ENCODE data around the gene CNOT6. TPM values are rescaled to one million over a fixed set of nuclear protein-coding genes. Genes with fewer than 3 reads are reported as not detected.

The CNOT6 gene
- total RNA-seq, 4 donors from 2014 or later: 14.0 to 21.0 (median 17.2) TPM

GRCh38 chr5:180555168-180555921, 61.2 kb downstream of the CNOT6 start:
- Histone ChIP-seq H3K27me3 (no peaks in the 10 kb centered on the region), H3K4me3 (replicated peaks in 1 of 3) (no peak overlapping the region), H3K36me3 (peaks cover 3 to 6% of the 10 kb centered on the region in 2 donors), H3K4me1 (no peaks in the 10 kb centered on the region), H3K9me3 (no peaks in the 10 kb centered on the region), H3K27ac (no peak overlapping the region)
- 92% methylated on average over 7 of the region's 7 CpGs for WGBS, 2 donors
- DNase-seq: no peak
- TF ChIP-seq POLR2A (IDR thresholded peaks at IDR 0.05) (no peak), CTCF (IDR thresholded peaks at IDR 0.05) (no peak)
- intact Hi-C loops (cut with DNase I): no loop called here

- Histone ChIP-seq H3K27me3 (no peaks in the 10 kb centered on the region), H3K36me3 (no peaks in the 10 kb centered on the region), H3K4me3 (replicated peaks in 1 of 3) (no peak overlapping the region), H3K27ac (no peak overlapping the region), H3K4me1 (no peaks in the 10 kb centered on the region), H3K9me3 (no peaks in the 10 kb centered on the region)
- 98% methylated on average over 2 of the region's 2 CpGs for WGBS, 2 donors
- TF ChIP-seq POLR2A (IDR thresholded peaks at IDR 0.05): no peak
- no peak for TF ChIP-seq CTCF (IDR thresholded peaks at IDR 0.05)
- intact Hi-C loops (cut with DNase I): no loop called here
- no peak for DNase-seq
Measured at GRCh38 chr5:180557217-180557809, 63.1 kb downstream of the CNOT6 start.

- Histone ChIP-seq H3K9me3 (no peaks in the 10 kb centered on the region), H3K4me1 (no peaks in the 10 kb centered on the region), H3K36me3 (no peaks in the 10 kb centered on the region), H3K27ac (no peak overlapping the region), H3K27me3 (no peaks in the 10 kb centered on the region), H3K4me3 (replicated peaks in 1 of 3) (no peak overlapping the region)
- no peak for DNase-seq
- intact Hi-C loops (cut with DNase I): no loop called here
- 94 to 96% methylated on average over 11 of the region's 11 CpGs for WGBS, 2 donors
- TF ChIP-seq CTCF (IDR thresholded peaks at IDR 0.05) (no peak), POLR2A (IDR thresholded peaks at IDR 0.05) (no peak)
Measured at GRCh38 chr5:180558232-180558631, 64.1 kb downstream of the CNOT6 start.

GRCh38 chr5:180563994-180564393, 69.8 kb downstream of the CNOT6 start:
- no peak overlapping the region for H3K4me3 ChIP-seq (replicated peaks in 1 of 3)
- no peaks in the 10 kb centered on the region for H3K4me1 ChIP-seq
- no peak for DNase-seq
- intact Hi-C loops (cut with DNase I): no loop called here
- H3K36me3 ChIP-seq: peaks cover 0 to 22% of the 10 kb centered on the region in 2 donors
- H3K27me3 ChIP-seq: no peaks in the 10 kb centered on the region
- H3K9me3 ChIP-seq: no peaks in the 10 kb centered on the region
- 87 to 93% methylated on average over 3 of the region's 3 CpGs for WGBS, 2 donors
- no peak overlapping the region for H3K27ac ChIP-seq
- TF ChIP-seq CTCF (IDR thresholded peaks at IDR 0.05) (no peak), POLR2A (IDR thresholded peaks at IDR 0.05) (no peak)

GRCh38 chr5:180568914-180569313, 74.7 kb downstream of the CNOT6 start:
- no peak overlapping the region for H3K4me3 ChIP-seq (replicated peaks in 1 of 3)
- no peak overlapping the region for H3K27ac ChIP-seq
- no peaks in the 10 kb centered on the region for H3K4me1 ChIP-seq
- no peaks in the 10 kb centered on the region for H3K27me3 ChIP-seq
- TF ChIP-seq POLR2A (IDR thresholded peaks at IDR 0.05) (no peak), CTCF (IDR thresholded peaks at IDR 0.05) (no peak)
- H3K9me3 ChIP-seq: no peaks in the 10 kb centered on the region
- peaks cover 4 to 22% of the 10 kb centered on the region in 2 donors for H3K36me3 ChIP-seq
- DNase-seq: no peak
- intact Hi-C loops (cut with DNase I): no loop called here
- WGBS, 2 donors: 83 to 86% methylated on average over 8 of the region's 8 CpGs

Measured in thyroid gland (tissue), 4 donors.